Urinary bladder (tissue), 4 donors: Measurements from ENCODE around the gene TAF15. TPM values are rescaled to one million over a fixed set of nuclear protein-coding genes. Genes with fewer than 3 reads are reported as not detected.
A peak's percentile ranks its signal among the peaks of the same experiment; 100 is the strongest.

Experiments
- DNase-seq: peaks from one replicate; pipeline ENCODE4 v3.0.0-alpha.2; 2015; ENCODE audit errors: extremely low spot score
- H3K27ac ChIP-seq: one replicate; pipeline ENCODE4 v1.5.1; 2013; ENCODE audit warnings: low read depth, mild to moderate bottlenecking, moderate library complexity
- H3K36me3 ChIP-seq: one replicate; pipeline ENCODE4 v1.6.1; 2013; ENCODE audit warnings: mild to moderate bottlenecking, moderate library complexity; ENCODE audit not compliant: insufficient read depth
- H3K4me1 ChIP-seq: one replicate; pipeline ENCODE4 v1.6.1; 2013; ENCODE audit warnings: mild to moderate bottlenecking, moderate library complexity; ENCODE audit not compliant: insufficient read depth
- H3K4me3 ChIP-seq: one replicate; pipeline ENCODE4 v1.5.1; 2013; ENCODE audit warnings: low read depth, low read length
- WGBS: extraction: QIAGEN DNeasy Blood & Tissue Kit; methylation state at CpG from one replicate; pipeline ENCODE4 v1.1.7; 2013; 5-methylcytosine and 5-hydroxymethylcytosine counted together
- polyA plus RNA-seq: library from polyadenylated mRNA; stranded (reverse); fragments of 200-250 nt; gene quantifications from one replicate; pipeline ENCODE4 v1.2.3, GENCODE V29; 2013
- total RNA-seq: library from RNA; depleted of rRNA; stranded (reverse); fragments of >200 nt; gene quantifications from one replicate; pipeline ENCODE4 v1.2.3, GENCODE V29; 2014
- donor health status: healthy with polysubstance abuse.
- donor health status: healthy.

TAF15 gene
- total and polyA plus RNA-seq, 2 donors: 129 to 134 TPM

DNA sequence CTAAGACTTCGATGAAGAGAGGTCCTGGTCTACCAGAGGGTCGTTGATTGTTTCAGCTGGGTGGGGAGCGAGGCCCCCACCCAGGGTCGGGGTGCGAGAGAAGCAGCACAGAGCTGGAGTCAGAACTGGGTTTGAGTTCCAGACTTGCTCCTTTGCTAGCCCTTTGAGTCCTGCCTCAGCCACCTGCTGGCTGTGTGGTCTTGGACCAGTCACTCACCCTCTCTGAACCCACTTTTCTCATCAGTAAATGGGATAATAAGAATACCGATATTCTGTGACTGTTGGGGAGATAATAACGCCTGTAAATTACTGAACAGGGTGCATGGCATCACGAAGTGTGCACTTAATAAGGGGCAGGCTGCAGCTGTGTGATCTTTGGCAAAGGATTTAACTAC, 13.4 kb upstream of the TAF15 start:
- no peak for DNase-seq
- H3K36me3 ChIP-seq: no peaks in the 10 kb centered on the region
- no peaks in the 10 kb centered on the region for H3K4me1 ChIP-seq
- H3K4me3 ChIP-seq: peak overlapping the region; percentile 46
- 28% methylated on average over 8 of the region's 8 CpGs for whole genome bisulfite sequencing
- H3K27ac ChIP-seq: no peak overlapping the region

DNA sequence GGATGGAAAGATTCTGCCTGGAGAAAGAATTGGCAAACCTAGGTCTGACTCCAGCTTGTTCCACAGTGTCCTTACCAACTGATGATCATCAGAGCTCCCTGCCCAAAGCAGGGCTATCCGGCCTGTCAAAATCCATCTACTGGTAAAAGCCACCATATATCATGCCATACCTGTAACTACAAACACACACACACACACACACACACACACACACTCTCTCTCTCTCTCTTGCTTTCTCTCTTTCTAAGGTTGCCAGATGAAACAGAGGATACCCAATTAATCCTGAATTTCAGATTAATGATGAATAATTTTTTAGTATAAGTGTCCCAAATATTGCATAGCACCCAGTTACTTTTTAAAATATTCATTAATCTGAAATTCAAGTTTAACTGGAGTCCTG, 12.3 kb upstream of the TAF15 start:
- 80% methylated on average over 1 of the region's 1 CpG for WGBS
- no peaks in the 10 kb centered on the region for H3K4me1 ChIP-seq
- H3K27ac ChIP-seq: no peak overlapping the region
- no peaks in the 10 kb centered on the region for H3K36me3 ChIP-seq
- no peak for DNase-seq
- H3K4me3 ChIP-seq: no peak overlapping the region

GRCh38 chr17:35797370-35797769, 11.9 kb upstream of the TAF15 start:
- DNase-seq: no peak
- no peaks in the 10 kb centered on the region for H3K4me1 ChIP-seq
- 64% methylated on average over 4 of the region's 4 CpGs for WGBS
- H3K4me3 ChIP-seq: no peak overlapping the region
- no peak overlapping the region for H3K27ac ChIP-seq
- H3K36me3 ChIP-seq: no peaks in the 10 kb centered on the region

GRCh38 chr17:35797918-35798317, 11.4 kb upstream of the TAF15 start:
- Histone ChIP-seq H3K36me3 (no peaks in the 10 kb centered on the region), H3K4me3 (no peak overlapping the region), H3K4me1 (no peaks in the 10 kb centered on the region), H3K27ac (no peak overlapping the region)
- WGBS: 80% methylated on average over 5 of the region's 5 CpGs
- DNase-seq: no peak

- DNase-seq: no peak
- Histone ChIP-seq H3K4me3 (no peak overlapping the region), H3K4me1 (no peaks in the 10 kb centered on the region), H3K36me3 (no peaks in the 10 kb centered on the region), H3K27ac (no peak overlapping the region)
These were observed 9.3 kb upstream of the TAF15 start for GRCh38 chr17:35799942-35800341.

DNA sequence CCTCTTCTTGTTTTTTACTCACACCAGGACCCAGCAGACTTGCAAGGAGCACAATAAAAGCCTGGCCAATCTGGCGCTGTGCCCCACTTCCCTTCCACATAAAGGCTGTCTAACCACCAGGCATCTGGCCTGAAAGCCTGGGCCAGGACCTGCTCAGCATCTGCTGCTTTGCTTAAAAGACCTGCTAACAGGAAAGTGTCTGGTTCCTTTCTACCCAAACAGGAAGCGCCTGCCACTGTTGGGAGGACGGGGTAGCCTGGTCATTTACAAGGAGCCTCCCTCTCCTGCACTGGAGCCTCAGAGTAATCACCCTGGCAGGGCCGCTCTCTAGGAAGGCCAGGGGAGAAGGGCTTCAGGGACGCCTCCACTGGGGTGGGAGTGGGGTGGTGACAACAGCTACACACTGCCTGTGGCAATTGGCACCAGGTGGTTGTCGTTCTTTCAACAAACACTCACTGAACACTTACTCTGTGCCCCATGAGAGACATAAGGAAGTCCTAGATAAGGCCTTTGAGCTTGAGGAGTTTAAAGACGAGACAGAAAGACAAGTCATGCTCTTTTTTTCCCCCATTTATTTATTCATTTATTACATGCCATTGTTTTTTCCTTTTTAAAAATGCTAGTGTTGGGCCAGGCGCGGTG, 7.6 kb upstream of the TAF15 start:
- no peak for DNase-seq
- no peaks in the 10 kb centered on the region for H3K4me1 ChIP-seq
- no peak overlapping the region for H3K27ac ChIP-seq
- no peaks in the 10 kb centered on the region for H3K36me3 ChIP-seq
- H3K4me3 ChIP-seq: no peak overlapping the region
- WGBS: 44% methylated on average over 9 of the region's 9 CpGs

GRCh38 chr17:35804658-35805192, 4.6 kb upstream of the TAF15 start:
- Histone ChIP-seq H3K27ac (no peak overlapping the region), H3K4me1 (no peaks in the 10 kb centered on the region), H3K36me3 (no peaks in the 10 kb centered on the region), H3K4me3 (no peak overlapping the region)
- DNase-seq: peak; percentile 70
- 31% methylated on average over 1 of the region's 1 CpG for WGBS

GRCh38 chr17:35807371-35808144, 1.7 kb upstream of the TAF15 start:
- Histone ChIP-seq H3K4me1 (no peaks in the 10 kb centered on the region), H3K4me3 (no peak overlapping the region), H3K27ac (no peak overlapping the region), H3K36me3 (no peaks in the 10 kb centered on the region)
- WGBS: 83% methylated on average over 7 of the region's 7 CpGs
- no peak for DNase-seq

DNA sequence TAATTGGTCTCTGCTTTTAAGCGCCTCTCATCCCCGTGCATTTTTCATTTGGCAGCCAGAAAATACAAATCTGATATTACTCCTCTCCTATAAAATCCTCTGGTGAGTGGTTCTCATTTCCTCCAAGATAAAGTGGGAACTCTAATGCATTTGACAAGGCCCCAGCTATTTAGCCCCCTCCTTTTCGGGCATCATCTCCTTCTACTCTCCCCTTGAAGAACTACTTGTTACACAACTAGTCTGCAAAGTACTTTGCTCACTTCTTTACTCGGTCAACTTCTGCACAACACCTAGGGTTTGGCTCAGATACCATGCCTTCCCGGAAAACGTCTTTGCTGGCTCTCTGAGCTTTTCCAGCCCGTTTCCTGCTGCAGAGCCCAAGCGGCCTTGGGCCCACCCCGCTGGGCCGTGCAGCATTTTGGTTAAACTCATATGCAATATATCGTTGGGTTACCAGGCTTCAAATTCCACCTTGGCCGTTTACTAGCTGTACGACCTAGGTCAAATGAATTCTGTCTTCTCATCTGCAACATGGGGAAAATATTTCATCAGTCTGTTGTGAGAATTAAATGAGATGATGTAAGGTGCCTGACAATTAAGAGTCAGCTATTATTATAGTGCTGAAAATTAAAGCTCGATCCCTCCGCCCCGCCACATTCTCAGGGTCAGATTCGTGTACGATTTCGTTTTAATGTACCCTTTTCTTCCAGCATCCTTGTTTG, 883 bp upstream of the TAF15 start:
- Histone ChIP-seq H3K4me3 (peak overlapping the region; percentile 27), H3K4me1 (no peaks in the 10 kb centered on the region), H3K36me3 (no peaks in the 10 kb centered on the region), H3K27ac (peak overlapping the region; percentile 53)
- no peak for DNase-seq
- 29% methylated on average over 19 of the region's 19 CpGs for WGBS

DNA sequence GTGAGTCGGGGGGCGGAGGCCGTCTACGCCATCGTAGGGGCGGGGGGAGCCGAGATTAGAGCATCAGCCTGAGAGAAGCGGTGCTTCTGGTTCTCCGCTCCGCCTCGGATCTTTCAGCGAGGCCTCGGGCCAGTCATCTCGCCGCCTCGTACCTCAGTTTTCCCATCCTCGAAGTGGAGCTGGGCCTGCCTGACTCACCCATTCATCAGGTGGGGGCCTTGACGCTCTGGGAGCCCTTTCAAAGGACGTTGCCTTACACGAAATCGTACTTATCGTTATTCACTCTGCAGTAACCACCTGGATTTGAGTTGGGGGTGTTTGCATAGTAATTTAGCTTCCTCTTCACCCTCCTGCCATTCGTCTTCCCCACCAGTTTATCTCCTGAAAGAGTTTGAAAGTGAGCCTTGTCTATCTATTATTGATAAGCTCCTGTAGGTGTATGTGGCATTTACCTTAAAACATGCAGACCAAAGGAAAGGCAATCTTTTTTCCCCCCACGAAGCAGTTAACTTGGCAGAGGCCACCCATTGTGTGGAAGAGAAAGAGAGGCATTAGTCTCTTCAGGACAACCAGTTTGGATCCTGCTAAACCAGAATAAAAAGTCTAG, 674 bp downstream of the TAF15 start:
- no peak for DNase-seq
- under 1% methylated on average over 24 of the region's 24 CpGs for WGBS
- Histone ChIP-seq H3K27ac (peak overlapping the region; percentile 98), H3K4me1 (no peaks in the 10 kb centered on the region), H3K36me3 (no peaks in the 10 kb centered on the region), H3K4me3 (peak overlapping the region; percentile 65)

GRCh38 chr17:35811759-35812158, 2.5 kb downstream of the TAF15 start:
- peaks cover 2% of the 10 kb centered on the region for H3K4me1 ChIP-seq
- WGBS: 86% methylated on average over 6 of the region's 6 CpGs
- DNase-seq: no peak
- H3K27ac ChIP-seq: no peak overlapping the region
- no peaks in the 10 kb centered on the region for H3K36me3 ChIP-seq
- no peak overlapping the region for H3K4me3 ChIP-seq

GRCh38 chr17:35812456-35812855, 3.2 kb downstream of the TAF15 start:
- Histone ChIP-seq H3K4me3 (no peak overlapping the region), H3K36me3 (no peaks in the 10 kb centered on the region), H3K27ac (no peak overlapping the region), H3K4me1 (peaks cover 2% of the 10 kb centered on the region)
- no peak for DNase-seq
- 91% methylated on average over 5 of the region's 5 CpGs for WGBS

DNA sequence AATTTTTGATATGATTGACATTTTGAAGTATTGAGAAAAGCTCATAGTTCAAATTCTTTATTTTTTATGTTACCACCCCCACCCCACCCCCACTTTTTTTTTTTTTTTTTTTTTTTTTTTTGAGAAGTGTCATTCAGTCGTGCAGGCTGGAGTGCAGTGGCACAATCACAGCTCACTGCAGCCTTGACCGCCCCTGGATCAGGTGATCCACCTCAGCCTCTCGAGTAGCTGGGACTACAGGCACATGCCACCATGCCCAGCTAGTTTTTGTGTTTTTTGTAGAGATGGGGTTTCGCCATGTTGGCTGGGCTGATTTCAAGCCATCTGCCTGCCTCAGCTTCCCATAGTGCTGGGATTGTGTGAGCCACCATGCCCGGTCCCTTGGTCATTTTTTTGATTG, 7.4 kb downstream of the TAF15 start:
- Histone ChIP-seq H3K27ac (no peak overlapping the region), H3K36me3 (peaks cover 2% of the 10 kb centered on the region), H3K4me1 (peaks cover 2% of the 10 kb centered on the region), H3K4me3 (no peak overlapping the region)
- DNase-seq: no peak
- 78% methylated on average over 5 of the region's 5 CpGs for WGBS
